HepG2 (cell line): ENCODE measurements around the gene LNX2. TPM values are rescaled to one million over a fixed set of nuclear protein-coding genes. Genes with fewer than 3 reads are reported as not detected.

Experiments used
- ATAC-seq: fragments of 200-7000 bp; cut with Tn5 transposase; 3 replicates; pipeline ENCODE4 v1.9.1; 2020; ENCODE audit warnings: mild to moderate bottlenecking, moderate library complexity
- BruUV-seq: library from RNA; stranded (reverse); fragments of 400-500 nt; replicated peaks from 2 replicates; lab custom pipeline; 2021; lab: Mats Ljungman, UMichigan
- CTCF ChIA-PET: fragments of 300-600 bp; formaldehyde crosslinking; extraction: SDS; loops from one replicate; lab custom pipeline; 2021; ENCODE audit warnings: low total read pairs, inconsistent platforms, low intra/inter-chr PET ratio; lab: Yijun Ruan, JAX
- POLR2A ChIA-PET: fragments of 350-600 bp; sonication (Branson Sonifier 250); formaldehyde crosslinking; loops from one replicate; lab custom pipeline; 2020; ENCODE audit warnings: antibody characterized with exemption, inconsistent platforms; lab: Yijun Ruan, JAX
- DNase-seq: peaks from one replicate; pipeline ENCODE4 v3.0.0-alpha.2; 2015; ENCODE audit warnings: low spot score
- FAIRE-seq: peaks from 3 replicates; lab custom pipeline; 2011; peaks lifted over from hg19 to GRCh38; lab: Jason Lieb, UNC
- H2AFZ ChIP-seq: one replicate; pipeline ENCODE4 v1.6.1; 2011; ENCODE audit warnings: low read length, inconsistent platforms
- H3K27ac ChIP-seq: fragments of 300-600 bp; 3 replicates; pipeline ENCODE4 v1.8.0; 2011; ENCODE audit warnings: mixed run types, mild to moderate bottlenecking, mixed read lengths, low read length, inconsistent platforms; ENCODE audit not compliant: insufficient read depth; ENCODE audit errors: extremely low read length
- H3K27me3 ChIP-seq, 2 experiments: fragments of 200-600 bp in 1 of 2; 2 replicates in 1 of 2; 3 replicates in 1 of 2; pipeline versions ENCODE4 v1.6.0 to v1.8.0; 2011; ENCODE audit warnings: low read length in 2 of 2, mild to moderate bottlenecking in 2 of 2, moderate library complexity in 2 of 2, inconsistent platforms in 1 of 2; ENCODE audit not compliant: insufficient read depth in 2 of 2, control insufficient read depth in 1 of 2
- H3K36me3 ChIP-seq, 2 experiments: fragments of 200-600 bp in 1 of 2; replicated peaks in 1 of 2; 2 replicates in 1 of 2; 3 replicates in 1 of 2; pipeline versions ENCODE4 v1.5.1 to v1.8.0; 2011; ENCODE audit warnings: low read length in 2 of 2, inconsistent platforms in 1 of 2; ENCODE audit not compliant: insufficient read depth in 2 of 2, control insufficient read depth in 1 of 2
- H3K4me1 ChIP-seq: 2 replicates; pipeline ENCODE4 v1.5.1; 2012; ENCODE audit warnings: low read length, inconsistent platforms; ENCODE audit not compliant: insufficient read depth
- H3K4me2 ChIP-seq: 2 replicates; pipeline ENCODE4 v1.6.0; 2011; ENCODE audit warnings: low read depth, low read length, inconsistent platforms
- H3K4me3 ChIP-seq, 3 experiments: fragments of 200-600 bp in 1 of 3; sonication (generic), shearing (Covaris generic) in 1 of 3; replicated peaks in 1 of 3; 2 replicates each; pipeline ENCODE4 v1.5.1; 2011 to 2016; ENCODE audit warnings: low read length in 3 of 3, inconsistent platforms in 2 of 3, low read depth in 2 of 3, mild to moderate bottlenecking in 2 of 3, control low read depth in 1 of 3, mixed read lengths in 1 of 3; ENCODE audit not compliant: insufficient read depth in 1 of 3
- H3K79me2 ChIP-seq: one replicate; pipeline ENCODE4 v1.6.1; 2011; ENCODE audit warnings: low read length, inconsistent platforms; ENCODE audit not compliant: insufficient read depth
- H3K9ac ChIP-seq: 2 replicates; pipeline ENCODE4 v1.6.0; 2011; ENCODE audit warnings: mild to moderate bottlenecking, low read depth, low read length, inconsistent platforms; ENCODE audit not compliant: insufficient read depth
- H3K9me3 ChIP-seq: 2 replicates; pipeline ENCODE4 v1.5.1; 2012; ENCODE audit warnings: mild to moderate bottlenecking, low read length
- H4K20me1 ChIP-seq: 2 replicates; pipeline ENCODE4 v1.6.0; 2011; ENCODE audit warnings: inconsistent platforms, mild to moderate bottlenecking, low read length, moderate library complexity; ENCODE audit not compliant: insufficient read depth
- ATF1 ChIP-seq: IDR thresholded peaks from 2 replicates; pipeline ENCODE4 v1.6.1; 2016; ENCODE audit warnings: mild to moderate bottlenecking, control low read depth
- ATF7 ChIP-seq, 2 experiments: fragments of 450-650 bp in 1 of 2; sonication (generic) in 1 of 2; formaldehyde crosslinking in 1 of 2; IDR thresholded peaks; 2 replicates each; pipeline versions ENCODE4 v1.4.0 to v1.6.1; 2016 to 2020; ENCODE audit warnings: antibody characterized with exemption in 1 of 2, mild to moderate bottlenecking in 1 of 2, missing genetic modification reagents in 1 of 2
- KLF16 ChIP-seq, 2 experiments: sonication (generic) in 1 of 2; formaldehyde crosslinking in 1 of 2; IDR thresholded peaks; 2 replicates each; pipeline versions ENCODE4 v1.6.1 to v1.8.0; 2016 to 2023; ENCODE audit warnings: missing genetic modification reagents in 2 of 2, missing compliant biosample characterization in 1 of 2
- MEF2D ChIP-seq: sonication (generic); formaldehyde crosslinking; IDR thresholded peaks from 2 replicates; pipeline ENCODE4 v1.5.1; 2020; ENCODE audit warnings: mild to moderate bottlenecking, missing genetic modification reagents
- PHF5A ChIP-seq: IDR thresholded peaks from one replicate; pipeline ENCODE4 v1.6.1; 2018; ENCODE audit warnings: low read depth, missing genetic modification reagents; ENCODE audit not compliant: unreplicated experiment
- RBM39 ChIP-seq: fragments of 200-400 bp; formaldehyde crosslinking; IDR thresholded peaks from one replicate; pipeline ENCODE4 v1.6.1; 2018; ENCODE audit warnings: antibody characterized with exemption, mild to moderate bottlenecking, low read depth, low read length; ENCODE audit not compliant: poor library complexity, severe bottlenecking
- RXRA ChIP-seq: sonication (generic); formaldehyde crosslinking; IDR thresholded peaks from 2 replicates; pipeline ENCODE4 v1.5.1; 2020; ENCODE audit warnings: missing genetic modification reagents
- SMARCC2 ChIP-seq: fragments of 450-650 bp; IDR thresholded peaks from 2 replicates; pipeline ENCODE4 v1.6.1; 2017; ENCODE audit warnings: antibody characterized with exemption, mild to moderate bottlenecking
- TEAD3 ChIP-seq: optimal IDR thresholded peaks from 2 replicates; pipeline ENCODE3; 2016; ENCODE audit warnings: borderline replicate concordance
- ZNF337 ChIP-seq: sonication (generic); formaldehyde crosslinking; IDR thresholded peaks from 2 replicates; pipeline ENCODE4 v1.5.1; 2020; ENCODE audit warnings: missing genetic modification reagents, low read depth, mild to moderate bottlenecking, borderline replicate concordance
- ZNF367 ChIP-seq: sonication (generic); formaldehyde crosslinking; IDR thresholded peaks from 2 replicates; pipeline ENCODE4 v1.4.0; 2020; ENCODE audit warnings: missing genetic modification reagents, borderline replicate concordance
- ZNF703 ChIP-seq: sonication (generic); formaldehyde crosslinking; IDR thresholded peaks from 2 replicates; pipeline ENCODE4 v1.5.1; 2020; ENCODE audit warnings: missing genetic modification reagents, mild to moderate bottlenecking, moderate library complexity, borderline replicate concordance
- WGBS: methylation state at CpG from one replicate; pipeline ENCODE4 v1.1.6; 2017; ENCODE audit warnings: low lambda C conversion rate; 5-methylcytosine and 5-hydroxymethylcytosine counted together
- in situ Hi-C: cut with HindIII; loops from 2 replicates; pipeline ENCODE4 v1.10.0; 2017; ENCODE audit warnings: low pct_unique_long_range_greater_than_20kb; ENCODE audit not compliant: extremely low pct_ligation_motif_present
- intact Hi-C: fragments of 100-400 bp; cut with micrococcal nuclease; formaldehyde crosslinking; loops from one replicate; pipeline ENCODE4 v1.10.0; 2022; ENCODE audit not compliant: unreplicated experiment
- polyA plus RNA-seq, 8 experiments: library from polyadenylated mRNA; depleted of rRNA in 3 of 8; stranded (reverse) in 7 of 8; unstranded in 1 of 8; fragments of >200 nt; fragmentation: Illumina TruSeq in 4 of 8; extraction: Trizol in 4 of 8; gene quantifications; 2 replicates each; pipeline versions ENCODE4 v1.2.1 to v1.2.3, GENCODE V29; 2011 to 2016; ENCODE audit warnings: low read depth in 4 of 8, missing spikeins in 1 of 8, mixed read lengths in 1 of 8; ENCODE audit not compliant: insufficient read depth in 1 of 8
- total RNA-seq, 5 experiments: library from RNA; depleted of rRNA; stranded (reverse); fragments of >200 nt; fragmentation: Illumina TruSeq; extraction: Trizol; gene quantifications; 2 replicates each; pipeline ENCODE4 v1.2.3, GENCODE V29; 2016; ENCODE audit warnings: low read depth in 1 of 5
- TF ChIP-seq, protein P1 (sequence below): sonication (generic); formaldehyde crosslinking; IDR thresholded peaks from 2 replicates; pipeline ENCODE4 v1.5.0; 2020; ENCODE audit warnings: mild to moderate bottlenecking, missing genetic modification reagents
- TF ChIP-seq, protein P2 (sequence below): sonication (generic); formaldehyde crosslinking; IDR thresholded peaks from 2 replicates; pipeline ENCODE4 v1.5.1; 2020; ENCODE audit warnings: mild to moderate bottlenecking, moderate library complexity, missing genetic modification reagents
- TF ChIP-seq, protein P3 (sequence below): sonication (generic); formaldehyde crosslinking; IDR thresholded peaks from 2 replicates; pipeline ENCODE4 v1.9.0; 2021; ENCODE audit warnings: missing genetic modification reagents, borderline replicate concordance
- TF ChIP-seq, protein P4 (sequence below): sonication (generic); formaldehyde crosslinking; IDR thresholded peaks from 2 replicates; pipeline ENCODE4 v1.5.0; 2020; ENCODE audit warnings: missing genetic modification reagents

Gene LNX2
- total and polyA plus RNA-seq, 2 of the 13 experiments (the other 11 are each of a cell fraction or from before 2014, with no cell fraction given) = 9.2 to 9.7 TPM

DNA sequence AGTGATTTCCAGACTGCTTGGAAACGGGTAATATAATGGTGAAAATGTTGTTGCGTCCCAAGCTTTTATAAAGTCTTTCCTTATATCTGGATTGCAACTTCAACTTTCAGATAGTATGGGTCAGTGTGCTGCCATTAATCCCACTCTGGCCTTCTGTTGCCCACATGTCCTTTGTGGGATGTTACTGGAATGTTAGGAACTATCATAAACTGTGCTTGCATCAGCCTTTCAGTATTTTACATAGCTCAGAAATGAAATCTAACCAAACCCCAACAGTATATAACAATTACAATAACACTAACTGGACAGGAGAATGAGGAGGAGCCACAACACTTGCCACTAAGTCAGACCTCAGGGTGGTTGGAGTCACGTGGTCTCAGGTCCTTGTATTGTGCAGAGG, 78.9 kb downstream of the LNX2 start:
- H3K9ac ChIP-seq = no peak overlapping the region
- H3K9me3 ChIP-seq = no peaks in the 10 kb centered on the region
- ATAC-seq = no peak
- in situ Hi-C loops = no loop called here
- H3K4me3 ChIP-seq = no peak overlapping the region
- no peak overlapping the region for H2AFZ ChIP-seq
- H3K4me2 ChIP-seq = no peak overlapping the region
- H3K27me3 ChIP-seq = no peaks in the 10 kb centered on the region
- no peaks in the 10 kb centered on the region for H3K4me1 ChIP-seq
- FAIRE-seq = no peak
- H4K20me1 ChIP-seq = no peaks in the 10 kb centered on the region
- CTCF ChIA-PET = no interaction called here
- H3K27ac ChIP-seq = no peak overlapping the region
- H3K79me2 ChIP-seq = no peaks in the 10 kb centered on the region
- no TSS peak for BruUV-seq
- WGBS = 99% methylated on average over 3 of the region's 3 CpGs
- no peaks in the 10 kb centered on the region for H3K36me3 ChIP-seq
- intact Hi-C loops = no loop called here
- POLR2A ChIA-PET = no interaction called here
- DNase-seq = no peak
- TF ChIP-seq, protein P1, sequence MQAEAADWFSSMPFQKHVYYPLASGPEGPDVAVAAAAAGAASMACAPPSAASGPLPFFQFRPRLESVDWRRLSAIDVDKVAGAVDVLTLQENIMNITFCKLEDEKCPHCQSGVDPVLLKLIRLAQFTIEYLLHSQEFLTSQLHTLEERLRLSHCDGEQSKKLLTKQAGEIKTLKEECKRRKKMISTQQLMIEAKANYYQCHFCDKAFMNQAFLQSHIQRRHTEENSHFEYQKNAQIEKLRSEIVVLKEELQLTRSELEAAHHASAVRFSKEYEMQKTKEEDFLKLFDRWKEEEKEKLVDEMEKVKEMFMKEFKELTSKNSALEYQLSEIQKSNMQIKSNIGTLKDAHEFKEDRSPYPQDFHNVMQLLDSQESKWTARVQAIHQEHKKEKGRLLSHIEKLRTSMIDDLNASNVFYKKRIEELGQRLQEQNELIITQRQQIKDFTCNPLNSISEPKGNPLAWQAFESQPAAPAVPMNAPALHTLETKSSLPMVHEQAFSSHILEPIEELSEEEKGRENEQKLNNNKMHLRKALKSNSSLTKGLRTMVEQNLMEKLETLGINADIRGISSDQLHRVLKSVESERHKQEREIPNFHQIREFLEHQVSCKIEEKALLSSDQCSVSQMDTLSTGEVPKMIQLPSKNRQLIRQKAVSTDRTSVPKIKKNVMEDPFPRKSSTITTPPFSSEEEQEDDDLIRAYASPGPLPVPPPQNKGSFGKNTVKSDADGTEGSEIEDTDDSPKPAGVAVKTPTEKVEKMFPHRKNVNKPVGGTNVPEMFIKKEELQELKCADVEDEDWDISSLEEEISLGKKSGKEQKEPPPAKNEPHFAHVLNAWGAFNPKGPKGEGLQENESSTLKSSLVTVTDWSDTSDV (CRISPR knock-in tag) = no peak
- TF ChIP-seq KLF16 (CRISPR knock-in tag; IDR thresholded peaks at IDR 0.05) = no peak
- TF ChIP-seq RBM39 = no peak
- no peak for TF ChIP-seq ATF1 (CRISPR knock-in tag)
- TF ChIP-seq, protein P2, sequence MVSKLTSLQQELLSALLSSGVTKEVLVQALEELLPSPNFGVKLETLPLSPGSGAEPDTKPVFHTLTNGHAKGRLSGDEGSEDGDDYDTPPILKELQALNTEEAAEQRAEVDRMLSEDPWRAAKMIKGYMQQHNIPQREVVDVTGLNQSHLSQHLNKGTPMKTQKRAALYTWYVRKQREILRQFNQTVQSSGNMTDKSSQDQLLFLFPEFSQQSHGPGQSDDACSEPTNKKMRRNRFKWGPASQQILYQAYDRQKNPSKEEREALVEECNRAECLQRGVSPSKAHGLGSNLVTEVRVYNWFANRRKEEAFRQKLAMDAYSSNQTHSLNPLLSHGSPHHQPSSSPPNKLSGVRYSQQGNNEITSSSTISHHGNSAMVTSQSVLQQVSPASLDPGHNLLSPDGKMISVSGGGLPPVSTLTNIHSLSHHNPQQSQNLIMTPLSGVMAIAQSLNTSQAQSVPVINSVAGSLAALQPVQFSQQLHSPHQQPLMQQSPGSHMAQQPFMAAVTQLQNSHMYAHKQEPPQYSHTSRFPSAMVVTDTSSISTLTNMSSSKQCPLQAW (CRISPR knock-in tag) = no peak
- TF ChIP-seq ZNF703 (CRISPR knock-in tag) = no peak
- no peak for TF ChIP-seq ZNF337
- TF ChIP-seq ATF7 (IDR thresholded peaks at IDR 0.05) = no peak
- TF ChIP-seq ATF7 (CRISPR knock-in tag; IDR thresholded peaks at IDR 0.05) = no peak
- TF ChIP-seq, protein P3, sequence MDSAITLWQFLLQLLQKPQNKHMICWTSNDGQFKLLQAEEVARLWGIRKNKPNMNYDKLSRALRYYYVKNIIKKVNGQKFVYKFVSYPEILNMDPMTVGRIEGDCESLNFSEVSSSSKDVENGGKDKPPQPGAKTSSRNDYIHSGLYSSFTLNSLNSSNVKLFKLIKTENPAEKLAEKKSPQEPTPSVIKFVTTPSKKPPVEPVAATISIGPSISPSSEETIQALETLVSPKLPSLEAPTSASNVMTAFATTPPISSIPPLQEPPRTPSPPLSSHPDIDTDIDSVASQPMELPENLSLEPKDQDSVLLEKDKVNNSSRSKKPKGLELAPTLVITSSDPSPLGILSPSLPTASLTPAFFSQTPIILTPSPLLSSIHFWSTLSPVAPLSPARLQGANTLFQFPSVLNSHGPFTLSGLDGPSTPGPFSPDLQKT (CRISPR knock-in tag) = no peak
- no peak for TF ChIP-seq SMARCC2
- no peak for TF ChIP-seq MEF2D (CRISPR knock-in tag)
- no peak for TF ChIP-seq PHF5A (CRISPR knock-in tag)
- no peak for TF ChIP-seq TEAD3 (CRISPR knock-in tag)
- TF ChIP-seq, protein P4, sequence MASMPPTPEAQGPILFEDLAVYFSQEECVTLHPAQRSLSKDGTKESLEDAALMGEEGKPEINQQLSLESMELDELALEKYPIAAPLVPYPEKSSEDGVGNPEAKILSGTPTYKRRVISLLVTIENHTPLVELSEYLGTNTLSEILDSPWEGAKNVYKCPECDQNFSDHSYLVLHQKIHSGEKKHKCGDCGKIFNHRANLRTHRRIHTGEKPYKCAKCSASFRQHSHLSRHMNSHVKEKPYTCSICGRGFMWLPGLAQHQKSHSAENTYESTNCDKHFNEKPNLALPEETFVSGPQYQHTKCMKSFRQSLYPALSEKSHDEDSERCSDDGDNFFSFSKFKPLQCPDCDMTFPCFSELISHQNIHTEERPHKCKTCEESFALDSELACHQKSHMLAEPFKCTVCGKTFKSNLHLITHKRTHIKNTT (CRISPR knock-in tag) = no peak
- no peak for TF ChIP-seq ZNF367 (CRISPR knock-in tag)
- no peak for TF ChIP-seq RXRA
